HL-60 (cell line): ENCODE data around the gene WDR33.
"Not testable (repeated sequence)": the region's sequence is repeated elsewhere in the genome, so short reads cannot be mapped to it uniquely, and the experiment has no call there.

Experiments used
- GABPA ChIP-seq: IDR thresholded peaks from 2 replicates; pipeline ENCODE4 v1.6.1; 2012; ENCODE audit warnings: low read depth
- POLR2AphosphoS5 ChIP-seq: IDR thresholded peaks from 2 replicates; pipeline ENCODE4 v1.6.1; 2012; ENCODE audit warnings: low read depth
- SPI1 ChIP-seq: IDR thresholded peaks from 2 replicates; pipeline ENCODE4 v1.6.1; 2012; ENCODE audit warnings: low read depth, mild to moderate bottlenecking, borderline replicate concordance
- TF ChIP-seq, protein P1 (sequence below): IDR thresholded peaks from one replicate; pipeline ENCODE4 v1.5.1; 2011; ENCODE audit warnings: low read length, control low read depth, inconsistent platforms; ENCODE audit not compliant: insufficient read depth
- TF ChIP-seq, protein P2 (sequence below): IDR thresholded peaks from 2 replicates; pipeline ENCODE4 v1.6.1; 2012; ENCODE audit warnings: low read depth; ENCODE audit not compliant: insufficient replicate concordance

DNA sequence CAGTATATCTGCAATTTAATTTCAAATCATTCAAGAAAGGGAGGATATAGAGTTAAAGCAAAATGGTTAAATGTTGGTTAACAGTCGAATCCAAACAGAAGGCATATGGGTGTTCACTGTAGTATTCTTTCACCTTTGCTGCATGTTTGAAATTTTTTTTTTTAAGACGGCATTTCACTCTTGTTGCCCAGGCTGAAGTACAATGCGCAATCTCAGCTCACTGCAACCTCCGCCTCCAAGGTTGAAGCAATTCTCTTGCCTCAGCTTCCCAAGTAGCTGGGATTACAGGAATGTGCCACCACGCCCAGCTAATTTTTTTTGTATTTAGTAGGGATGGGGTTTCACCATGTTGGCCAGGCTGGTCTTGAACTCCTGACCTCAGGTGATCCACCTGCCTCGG lies 4.1 kb downstream of the WDR33 start:
- TF ChIP-seq, protein P1, sequence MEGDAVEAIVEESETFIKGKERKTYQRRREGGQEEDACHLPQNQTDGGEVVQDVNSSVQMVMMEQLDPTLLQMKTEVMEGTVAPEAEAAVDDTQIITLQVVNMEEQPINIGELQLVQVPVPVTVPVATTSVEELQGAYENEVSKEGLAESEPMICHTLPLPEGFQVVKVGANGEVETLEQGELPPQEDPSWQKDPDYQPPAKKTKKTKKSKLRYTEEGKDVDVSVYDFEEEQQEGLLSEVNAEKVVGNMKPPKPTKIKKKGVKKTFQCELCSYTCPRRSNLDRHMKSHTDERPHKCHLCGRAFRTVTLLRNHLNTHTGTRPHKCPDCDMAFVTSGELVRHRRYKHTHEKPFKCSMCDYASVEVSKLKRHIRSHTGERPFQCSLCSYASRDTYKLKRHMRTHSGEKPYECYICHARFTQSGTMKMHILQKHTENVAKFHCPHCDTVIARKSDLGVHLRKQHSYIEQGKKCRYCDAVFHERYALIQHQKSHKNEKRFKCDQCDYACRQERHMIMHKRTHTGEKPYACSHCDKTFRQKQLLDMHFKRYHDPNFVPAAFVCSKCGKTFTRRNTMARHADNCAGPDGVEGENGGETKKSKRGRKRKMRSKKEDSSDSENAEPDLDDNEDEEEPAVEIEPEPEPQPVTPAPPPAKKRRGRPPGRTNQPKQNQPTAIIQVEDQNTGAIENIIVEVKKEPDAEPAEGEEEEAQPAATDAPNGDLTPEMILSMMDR: not testable (repeated sequence)
- TF ChIP-seq POLR2AphosphoS5, SPI1, GABPA: not testable (repeated sequence)
- TF ChIP-seq, protein P2, sequence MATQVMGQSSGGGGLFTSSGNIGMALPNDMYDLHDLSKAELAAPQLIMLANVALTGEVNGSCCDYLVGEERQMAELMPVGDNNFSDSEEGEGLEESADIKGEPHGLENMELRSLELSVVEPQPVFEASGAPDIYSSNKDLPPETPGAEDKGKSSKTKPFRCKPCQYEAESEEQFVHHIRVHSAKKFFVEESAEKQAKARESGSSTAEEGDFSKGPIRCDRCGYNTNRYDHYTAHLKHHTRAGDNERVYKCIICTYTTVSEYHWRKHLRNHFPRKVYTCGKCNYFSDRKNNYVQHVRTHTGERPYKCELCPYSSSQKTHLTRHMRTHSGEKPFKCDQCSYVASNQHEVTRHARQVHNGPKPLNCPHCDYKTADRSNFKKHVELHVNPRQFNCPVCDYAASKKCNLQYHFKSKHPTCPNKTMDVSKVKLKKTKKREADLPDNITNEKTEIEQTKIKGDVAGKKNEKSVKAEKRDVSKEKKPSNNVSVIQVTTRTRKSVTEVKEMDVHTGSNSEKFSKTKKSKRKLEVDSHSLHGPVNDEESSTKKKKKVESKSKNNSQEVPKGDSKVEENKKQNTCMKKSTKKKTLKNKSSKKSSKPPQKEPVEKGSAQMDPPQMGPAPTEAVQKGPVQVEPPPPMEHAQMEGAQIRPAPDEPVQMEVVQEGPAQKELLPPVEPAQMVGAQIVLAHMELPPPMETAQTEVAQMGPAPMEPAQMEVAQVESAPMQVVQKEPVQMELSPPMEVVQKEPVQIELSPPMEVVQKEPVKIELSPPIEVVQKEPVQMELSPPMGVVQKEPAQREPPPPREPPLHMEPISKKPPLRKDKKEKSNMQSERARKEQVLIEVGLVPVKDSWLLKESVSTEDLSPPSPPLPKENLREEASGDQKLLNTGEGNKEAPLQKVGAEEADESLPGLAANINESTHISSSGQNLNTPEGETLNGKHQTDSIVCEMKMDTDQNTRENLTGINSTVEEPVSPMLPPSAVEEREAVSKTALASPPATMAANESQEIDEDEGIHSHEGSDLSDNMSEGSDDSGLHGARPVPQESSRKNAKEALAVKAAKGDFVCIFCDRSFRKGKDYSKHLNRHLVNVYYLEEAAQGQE: not testable (repeated sequence)
